Measurements from ENCODE around the gene DEFB132.

The DEFB132 gene

GRCh38 chr20:259981-260380 lies 2.5 kb downstream of the DEFB132 start:
- TF ChIP-seq CTCF (IDR thresholded peaks at IDR 0.05; ENCODE audit: low read depth, low read length): no peak
- no peak for DNase-seq (ENCODE audit: low read depth in 2 of 2)
- H3K4me3 ChIP-seq (replicated peaks in 1 of 2; ENCODE audit: low read depth in 2 of 2, low read length in 2 of 2): no peak overlapping the region

- no peak overlapping the region for H3K4me3 ChIP-seq (replicated peaks in 1 of 2; ENCODE audit: low read depth in 2 of 2, low read length in 2 of 2)
- no peak for TF ChIP-seq CTCF (IDR thresholded peaks at IDR 0.05; ENCODE audit: low read depth, low read length)
- DNase-seq (ENCODE audit: low read depth in 2 of 2): no peak
Observed at GRCh38 chr20:263701-264100, 6.2 kb downstream of the DEFB132 start.

GRCh38 chr20:266596-267562 lies 9.4 kb downstream of the DEFB132 start:
- DNase-seq (ENCODE audit: low read depth in 2 of 2): peak; percentile 79 to 83
- peak overlapping the region; percentile 56 to 59 for H3K4me3 ChIP-seq (replicated peaks in 1 of 2; ENCODE audit: low read depth in 2 of 2, low read length in 2 of 2)
- TF ChIP-seq CTCF (IDR thresholded peaks at IDR 0.05; ENCODE audit: low read depth, low read length): peak; percentile 97

- no peak for DNase-seq (ENCODE audit: low read depth in 2 of 2)
- no peak overlapping the region for H3K4me3 ChIP-seq (replicated peaks in 1 of 2; ENCODE audit: low read depth in 2 of 2, low read length in 2 of 2)
- TF ChIP-seq CTCF (IDR thresholded peaks at IDR 0.05; ENCODE audit: low read depth, low read length): no peak
Observed at GRCh38 chr20:270517-270916, 13.0 kb downstream of the DEFB132 start.

- no peak for DNase-seq (ENCODE audit: low read depth in 2 of 2)
- H3K4me3 ChIP-seq (replicated peaks in 1 of 2; ENCODE audit: low read depth in 2 of 2, low read length in 2 of 2): no peak overlapping the region
- TF ChIP-seq CTCF (IDR thresholded peaks at IDR 0.05; ENCODE audit: low read depth, low read length): no peak
Observed at GRCh38 chr20:271069-271468, 13.5 kb downstream of the DEFB132 start.

- no peak for TF ChIP-seq CTCF (IDR thresholded peaks at IDR 0.05; ENCODE audit: low read depth, low read length)
- no peak for DNase-seq (ENCODE audit: low read depth in 2 of 2)
- H3K4me3 ChIP-seq (replicated peaks in 1 of 2; ENCODE audit: low read depth in 2 of 2, low read length in 2 of 2): no peak overlapping the region
Observed at GRCh38 chr20:271528-271927, 14.0 kb downstream of the DEFB132 start.

All from cardiac fibroblast (primary cell).